ENCODE data around the gene BPIFA2.
A peak's percentile ranks its signal among the peaks of the same experiment; 100 is the strongest.

Gene BPIFA2

GRCh38 chr20:33125983-33126382 lies 42.0 kb upstream of the BPIFA2 start:
- H3K9me3 Mint-ChIP-seq: peaks cover 11% of the 10 kb centered on the region
- H3K27ac Mint-ChIP-seq: no peak overlapping the region
- H3K4me3 Mint-ChIP-seq: no peak overlapping the region
- H3K36me3 Mint-ChIP-seq (ENCODE audit: low read depth): no peaks in the 10 kb centered on the region
- no peaks in the 10 kb centered on the region for H3K4me1 Mint-ChIP-seq
- no peak for DNase-seq
- TF ChIP-seq, protein P1, sequence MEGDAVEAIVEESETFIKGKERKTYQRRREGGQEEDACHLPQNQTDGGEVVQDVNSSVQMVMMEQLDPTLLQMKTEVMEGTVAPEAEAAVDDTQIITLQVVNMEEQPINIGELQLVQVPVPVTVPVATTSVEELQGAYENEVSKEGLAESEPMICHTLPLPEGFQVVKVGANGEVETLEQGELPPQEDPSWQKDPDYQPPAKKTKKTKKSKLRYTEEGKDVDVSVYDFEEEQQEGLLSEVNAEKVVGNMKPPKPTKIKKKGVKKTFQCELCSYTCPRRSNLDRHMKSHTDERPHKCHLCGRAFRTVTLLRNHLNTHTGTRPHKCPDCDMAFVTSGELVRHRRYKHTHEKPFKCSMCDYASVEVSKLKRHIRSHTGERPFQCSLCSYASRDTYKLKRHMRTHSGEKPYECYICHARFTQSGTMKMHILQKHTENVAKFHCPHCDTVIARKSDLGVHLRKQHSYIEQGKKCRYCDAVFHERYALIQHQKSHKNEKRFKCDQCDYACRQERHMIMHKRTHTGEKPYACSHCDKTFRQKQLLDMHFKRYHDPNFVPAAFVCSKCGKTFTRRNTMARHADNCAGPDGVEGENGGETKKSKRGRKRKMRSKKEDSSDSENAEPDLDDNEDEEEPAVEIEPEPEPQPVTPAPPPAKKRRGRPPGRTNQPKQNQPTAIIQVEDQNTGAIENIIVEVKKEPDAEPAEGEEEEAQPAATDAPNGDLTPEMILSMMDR (IDR thresholded peaks at IDR 0.05): no peak
- H3K27me3 Mint-ChIP-seq (ENCODE audit: low read depth, poor library complexity): peaks cover 36% of the 10 kb centered on the region

DNA sequence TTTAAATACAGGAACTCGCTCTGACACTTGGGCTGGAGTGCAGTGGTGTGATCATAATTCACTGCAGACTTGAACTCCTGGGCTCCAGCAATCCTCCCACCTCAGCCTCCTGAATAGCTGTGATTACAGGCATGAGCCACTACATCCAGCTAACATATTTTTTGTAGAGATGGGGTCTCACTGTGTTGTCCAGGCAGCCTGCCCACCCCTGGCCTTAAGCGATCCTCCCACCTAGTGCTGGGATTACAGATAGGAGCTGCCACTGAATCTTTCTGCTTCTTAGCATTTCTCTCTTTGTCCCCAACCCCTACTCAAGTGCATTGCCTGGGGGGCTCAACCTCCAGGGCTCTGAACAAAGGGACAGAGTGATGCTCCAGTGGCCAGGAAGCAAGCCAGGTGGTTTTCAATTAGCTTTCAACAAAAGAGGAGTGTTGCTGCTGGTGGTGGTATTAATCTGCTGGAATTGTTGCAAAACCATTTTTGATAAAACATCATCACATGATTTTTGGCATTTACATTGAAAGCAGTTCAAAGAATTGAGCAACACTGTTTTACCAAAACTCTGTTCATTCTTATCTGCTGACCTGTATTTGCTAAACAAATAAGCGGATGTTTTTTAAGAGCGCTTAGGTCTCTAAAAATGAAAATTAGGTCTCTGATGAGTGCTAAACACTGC lies 40.4 kb upstream of the BPIFA2 start:
- TF ChIP-seq, protein P1 (IDR thresholded peaks at IDR 0.05): no peak
- peaks cover 34% of the 10 kb centered on the region for H3K27me3 Mint-ChIP-seq (ENCODE audit: low read depth, poor library complexity)
- H3K36me3 Mint-ChIP-seq (ENCODE audit: low read depth): no peaks in the 10 kb centered on the region
- no peak overlapping the region for H3K27ac Mint-ChIP-seq
- peaks cover 4% of the 10 kb centered on the region for H3K9me3 Mint-ChIP-seq
- no peaks in the 10 kb centered on the region for H3K4me1 Mint-ChIP-seq
- H3K4me3 Mint-ChIP-seq: no peak overlapping the region
- DNase-seq: no peak

- no peak overlapping the region for H3K4me3 Mint-ChIP-seq
- peaks cover 6% of the 10 kb centered on the region for H3K4me1 Mint-ChIP-seq
- TF ChIP-seq, protein P1 (IDR thresholded peaks at IDR 0.05): no peak
- H3K36me3 Mint-ChIP-seq (ENCODE audit: low read depth): no peaks in the 10 kb centered on the region
- no peak overlapping the region for H3K27ac Mint-ChIP-seq
- H3K9me3 Mint-ChIP-seq: no peaks in the 10 kb centered on the region
- no peak for DNase-seq
- H3K27me3 Mint-ChIP-seq (ENCODE audit: low read depth, poor library complexity): peaks cover 18% of the 10 kb centered on the region
These were observed 37.3 kb upstream of the BPIFA2 start for GRCh38 chr20:33130568-33131061.

GRCh38 chr20:33131949-33132473 lies 35.9 kb upstream of the BPIFA2 start:
- no peak for DNase-seq
- Mint-ChIP-seq H3K9me3 (no peaks in the 10 kb centered on the region), H3K4me1 (peaks cover 6% of the 10 kb centered on the region), H3K4me3 (no peak overlapping the region), H3K27me3 (ENCODE audit: low read depth, poor library complexity) (peaks cover 20% of the 10 kb centered on the region), H3K27ac (no peak overlapping the region), H3K36me3 (ENCODE audit: low read depth) (no peaks in the 10 kb centered on the region)
- TF ChIP-seq, protein P1 (IDR thresholded peaks at IDR 0.05): no peak

- TF ChIP-seq, protein P1 (IDR thresholded peaks at IDR 0.05): no peak
- Mint-ChIP-seq H3K27ac (no peak overlapping the region), H3K4me1 (peaks cover 6% of the 10 kb centered on the region), H3K36me3 (ENCODE audit: low read depth) (no peaks in the 10 kb centered on the region), H3K4me3 (no peak overlapping the region), H3K27me3 (ENCODE audit: low read depth, poor library complexity) (peaks cover 20% of the 10 kb centered on the region), H3K9me3 (peaks cover 4% of the 10 kb centered on the region)
- peak; percentile 20 for DNase-seq
These were observed 35.2 kb upstream of the BPIFA2 start for GRCh38 chr20:33132513-33133372.
